HFFc6 (cell line): ENCODE measurements around the gene PATJ. TPM values are rescaled to one million over a fixed set of nuclear protein-coding genes. Genes with fewer than 3 reads are reported as not detected.

Experiments
- DNase-seq: peaks from one replicate; pipeline ENCODE4 v3.0.0-alpha.2; 2018
- H3K27ac Mint-ChIP-seq: 2 replicates; pipeline ENCODE4 v1.8.0; 2020; ENCODE audit warnings: mild to moderate bottlenecking, mixed read lengths
- H3K27me3 Mint-ChIP-seq: 2 replicates; pipeline ENCODE4 v1.8.0; 2021; ENCODE audit warnings: mild to moderate bottlenecking, moderate library complexity, mixed read lengths; ENCODE audit not compliant: insufficient read depth
- H3K36me3 Mint-ChIP-seq: 2 replicates; pipeline ENCODE4 v1.8.0; 2021; ENCODE audit warnings: low read depth, mixed read lengths
- H3K4me1 Mint-ChIP-seq: 2 replicates; pipeline ENCODE4 v1.8.0; 2020; ENCODE audit warnings: low read depth, mixed read lengths
- H3K4me3 Mint-ChIP-seq: 2 replicates; pipeline ENCODE4 v1.8.0; 2020; ENCODE audit warnings: mild to moderate bottlenecking, moderate library complexity, mixed read lengths
- H3K9me3 Mint-ChIP-seq: 2 replicates; pipeline ENCODE4 v1.8.0; 2020; ENCODE audit warnings: mild to moderate bottlenecking, mixed read lengths
- total RNA-seq, 6 experiments: library from RNA; stranded (reverse); fragmentation: NEBNext Ultra II Directional; extraction: Animal tissue kit (Norgen Biotek cat#: 25700); gene quantifications; 2 replicates in 1 of 6; 3 replicates in 5 of 6; pipeline ENCODE4 v1.2.3, GENCODE V29; 2021
- TF ChIP-seq, protein P1 (sequence below): fragments of 200-600 bp; sonication (generic); IDR thresholded peaks from 2 replicates; pipeline ENCODE4 v1.5.0; 2021; ENCODE audit warnings: antibody characterized with exemption, mild to moderate bottlenecking

Gene PATJ
- total RNA-seq, 6 experiments from 2014 or later: 4.7 to 8.0 (median 5.7) TPM

DNA sequence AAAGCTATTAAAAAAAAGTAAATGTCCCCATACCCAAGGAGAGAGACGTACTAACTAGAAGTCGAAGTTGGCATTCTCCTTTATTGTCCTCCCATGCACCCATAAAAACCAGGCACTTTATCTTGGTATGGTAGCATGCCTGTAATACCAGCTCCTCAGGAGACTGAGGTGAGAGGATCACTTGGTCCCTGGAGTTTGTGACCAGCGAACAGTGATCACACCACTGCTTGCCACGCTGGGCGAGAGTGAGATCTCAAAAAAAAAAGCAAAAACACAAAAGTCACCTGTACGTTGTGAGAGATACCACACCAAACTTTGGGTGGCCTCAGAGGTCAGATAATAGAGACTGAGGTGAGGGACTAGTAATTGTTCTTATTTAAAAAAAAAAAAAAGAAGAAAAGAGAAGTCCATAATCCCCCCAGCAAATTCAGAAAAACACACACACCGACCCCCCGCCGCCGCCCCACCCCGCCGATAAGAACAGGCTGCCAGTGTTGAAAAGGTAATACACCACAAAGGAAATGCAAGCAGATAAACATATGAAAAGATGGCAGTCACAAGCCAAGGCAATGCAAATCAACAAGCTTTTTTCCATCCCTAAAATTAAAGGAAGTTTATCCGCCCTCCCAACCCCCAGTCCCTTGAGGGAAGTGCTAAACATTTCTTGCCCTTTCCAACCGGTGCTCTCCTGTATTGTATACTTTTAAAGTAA, 455.9 kb downstream of the PATJ start:
- H3K9me3 Mint-ChIP-seq: peaks cover 16% of the 10 kb centered on the region
- peaks cover 10% of the 10 kb centered on the region for H3K27me3 Mint-ChIP-seq
- TF ChIP-seq, protein P1, sequence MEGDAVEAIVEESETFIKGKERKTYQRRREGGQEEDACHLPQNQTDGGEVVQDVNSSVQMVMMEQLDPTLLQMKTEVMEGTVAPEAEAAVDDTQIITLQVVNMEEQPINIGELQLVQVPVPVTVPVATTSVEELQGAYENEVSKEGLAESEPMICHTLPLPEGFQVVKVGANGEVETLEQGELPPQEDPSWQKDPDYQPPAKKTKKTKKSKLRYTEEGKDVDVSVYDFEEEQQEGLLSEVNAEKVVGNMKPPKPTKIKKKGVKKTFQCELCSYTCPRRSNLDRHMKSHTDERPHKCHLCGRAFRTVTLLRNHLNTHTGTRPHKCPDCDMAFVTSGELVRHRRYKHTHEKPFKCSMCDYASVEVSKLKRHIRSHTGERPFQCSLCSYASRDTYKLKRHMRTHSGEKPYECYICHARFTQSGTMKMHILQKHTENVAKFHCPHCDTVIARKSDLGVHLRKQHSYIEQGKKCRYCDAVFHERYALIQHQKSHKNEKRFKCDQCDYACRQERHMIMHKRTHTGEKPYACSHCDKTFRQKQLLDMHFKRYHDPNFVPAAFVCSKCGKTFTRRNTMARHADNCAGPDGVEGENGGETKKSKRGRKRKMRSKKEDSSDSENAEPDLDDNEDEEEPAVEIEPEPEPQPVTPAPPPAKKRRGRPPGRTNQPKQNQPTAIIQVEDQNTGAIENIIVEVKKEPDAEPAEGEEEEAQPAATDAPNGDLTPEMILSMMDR: no peak
- H3K4me3 Mint-ChIP-seq: no peak overlapping the region
- DNase-seq: no peak
- peaks cover 10% of the 10 kb centered on the region; the same call in 1 of the 2 replicates for H3K36me3 Mint-ChIP-seq
- H3K4me1 Mint-ChIP-seq: no peaks in the 10 kb centered on the region
- H3K27ac Mint-ChIP-seq: no peak overlapping the region

DNA sequence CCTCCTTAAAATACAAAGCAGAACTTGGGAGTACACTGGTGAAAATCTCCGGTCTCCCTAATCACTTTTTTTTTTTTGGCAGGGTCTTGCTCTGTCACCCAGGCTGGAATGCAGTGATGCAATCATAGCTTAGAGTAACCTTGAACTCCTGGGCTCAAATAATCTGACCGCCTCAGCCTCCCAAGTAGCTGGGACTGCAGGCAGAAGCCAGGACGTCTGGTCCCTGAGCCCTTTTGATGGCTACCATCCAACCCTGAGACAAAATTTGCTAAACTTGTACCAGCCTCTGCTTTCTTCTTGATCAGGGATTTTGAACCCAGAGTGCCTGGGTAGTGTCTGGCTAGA, 456.5 kb downstream of the PATJ start:
- Mint-ChIP-seq H3K36me3 (peaks cover 10% of the 10 kb centered on the region; the same call in 1 of the 2 replicates), H3K9me3 (peaks cover 11% of the 10 kb centered on the region), H3K4me1 (no peaks in the 10 kb centered on the region), H3K27ac (no peak overlapping the region), H3K4me3 (no peak overlapping the region), H3K27me3 (peaks cover 9% of the 10 kb centered on the region)
- TF ChIP-seq, protein P1: no peak
- no peak for DNase-seq

DNA sequence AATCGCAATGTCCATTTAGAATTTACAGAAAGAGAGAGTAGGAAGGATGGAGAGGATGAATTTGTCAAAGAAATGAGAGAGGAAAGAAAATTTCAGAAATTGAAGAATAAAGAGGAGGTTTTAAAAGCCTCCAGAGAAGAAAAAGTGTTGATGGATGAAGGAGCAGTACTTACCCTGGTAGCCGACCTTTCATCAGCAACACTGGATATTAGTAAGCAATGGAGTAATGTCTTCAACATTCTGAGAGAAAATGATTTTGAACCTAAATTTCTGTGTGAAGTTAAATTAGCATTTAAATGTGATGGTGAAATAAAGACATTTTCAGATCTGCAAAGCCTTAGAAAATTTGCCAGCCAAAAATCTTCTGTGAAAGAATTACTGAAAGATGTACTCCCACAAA, 464.9 kb downstream of the PATJ start:
- no peak overlapping the region for H3K27ac Mint-ChIP-seq
- peaks cover 42% of the 10 kb centered on the region for H3K9me3 Mint-ChIP-seq
- TF ChIP-seq, protein P1: no peak
- no peak overlapping the region for H3K4me3 Mint-ChIP-seq
- no peak for DNase-seq
- peaks cover 2% of the 10 kb centered on the region; the same call in 1 of the 2 replicates for H3K27me3 Mint-ChIP-seq
- H3K4me1 Mint-ChIP-seq: peaks cover 9% of the 10 kb centered on the region; the same call in 1 of the 2 replicates
- peaks cover 6% of the 10 kb centered on the region for H3K36me3 Mint-ChIP-seq

DNA sequence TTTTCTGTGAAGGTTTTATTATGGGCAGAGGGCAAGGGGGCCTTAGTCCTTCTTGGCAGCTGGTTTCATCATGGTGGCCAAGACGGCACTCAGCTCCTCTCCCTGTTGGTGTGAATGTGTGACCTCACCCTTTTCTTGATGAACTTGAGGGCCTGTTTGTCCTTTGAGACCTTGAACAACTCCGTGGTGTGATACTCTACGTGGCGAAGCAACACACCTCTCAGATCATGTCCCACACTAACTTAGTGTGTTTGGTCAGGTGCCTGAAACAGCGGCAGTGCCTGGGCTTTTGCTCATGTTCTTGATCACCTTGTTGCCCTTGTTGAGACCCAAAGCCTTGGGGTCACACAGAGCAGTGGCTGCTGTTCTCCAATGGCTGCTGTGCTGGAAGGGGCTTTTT, 465.8 kb downstream of the PATJ start:
- DNase-seq: no peak
- Mint-ChIP-seq H3K9me3 (peaks cover 46% of the 10 kb centered on the region), H3K27ac (no peak overlapping the region), H3K4me3 (no peak overlapping the region), H3K4me1 (peaks cover 9% of the 10 kb centered on the region; the same call in 1 of the 2 replicates), H3K27me3 (peaks cover 2% of the 10 kb centered on the region; the same call in 1 of the 2 replicates), H3K36me3 (peaks cover 6% of the 10 kb centered on the region)
- TF ChIP-seq, protein P1: no peak

DNA sequence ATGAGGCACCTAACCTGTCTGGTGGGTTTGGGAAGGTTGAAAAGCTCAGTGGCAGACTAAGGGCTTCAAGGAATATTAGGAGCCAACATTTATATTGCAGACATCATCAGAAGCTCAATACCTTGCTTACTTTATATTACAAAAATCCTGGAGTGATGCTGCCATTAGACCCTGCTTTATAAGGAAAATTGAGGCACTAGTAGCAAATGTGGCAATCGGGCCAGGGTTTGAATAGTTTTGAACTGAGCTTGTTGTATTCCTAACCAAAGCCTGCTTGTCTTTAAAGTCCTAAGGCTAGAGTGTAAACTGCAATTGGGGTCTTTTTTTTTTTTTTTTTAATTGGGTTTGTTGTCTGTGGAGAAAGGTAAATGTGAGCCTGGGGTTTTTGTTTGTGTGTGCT, 466.7 kb downstream of the PATJ start:
- Mint-ChIP-seq H3K36me3 (peaks cover 6% of the 10 kb centered on the region), H3K27me3 (peaks cover 2% of the 10 kb centered on the region; the same call in 1 of the 2 replicates), H3K4me3 (no peak overlapping the region), H3K9me3 (peaks cover 47% of the 10 kb centered on the region), H3K27ac (no peak overlapping the region), H3K4me1 (peaks cover 9% of the 10 kb centered on the region; the same call in 1 of the 2 replicates)
- TF ChIP-seq, protein P1: no peak
- no peak for DNase-seq
